Measurements from ENCODE around the gene ETV7. TPM values are rescaled to one million over a fixed set of nuclear protein-coding genes. Genes with fewer than 3 reads are reported as not detected.

The ETV7 gene
- total RNA-seq, 2 donors from 2014 or later: 0.74 to 1.8 TPM

GRCh38 chr6:36370638-36371037 is 16.8 kb downstream of the ETV7 start:
- TF ChIP-seq POLR2A (IDR thresholded peaks at IDR 0.05): no peak
- no peak for TF ChIP-seq POLR2AphosphoS5 (IDR thresholded peaks at IDR 0.05)
- no peak for TF ChIP-seq CTCF (IDR thresholded peaks at IDR 0.05)
- intact Hi-C loops (cut with DNase I): no loop called here

GRCh38 chr6:36368921-36369865 is 18.3 kb downstream of the ETV7 start:
- no peak for TF ChIP-seq POLR2A (IDR thresholded peaks at IDR 0.05)
- TF ChIP-seq POLR2AphosphoS5 (IDR thresholded peaks at IDR 0.05): no peak
- TF ChIP-seq CTCF (IDR thresholded peaks at IDR 0.05): no peak
- DNase-seq (ENCODE audit: low spot score): no peak
- 82% methylated on average over 14 of the region's 14 CpGs for WGBS
- Histone ChIP-seq H3K4me3 (no peak overlapping the region), H3K9me3 (no peaks in the 10 kb centered on the region), H3K27me3 (replicated peaks; ENCODE audit: insufficient read depth) (no peaks in the 10 kb centered on the region), H3K27ac (no peak overlapping the region), H3K36me3 (no peaks in the 10 kb centered on the region), H3K4me1 (replicated peaks) (no peaks in the 10 kb centered on the region)
- intact Hi-C loops (cut with DNase I): loop anchor here (10.0 kb wide), 1 partner anchor 344 kb away; the partner anchor contains the start of genes MAPK14 and SLC26A8

More at GRCh38 chr6:36370638-36371037, 16.8 kb downstream of the ETV7 start:
- Histone ChIP-seq H3K36me3 (no peaks in the 10 kb centered on the region), H3K4me3 (no peak overlapping the region), H3K4me1 (replicated peaks) (no peaks in the 10 kb centered on the region), H3K9me3 (no peaks in the 10 kb centered on the region), H3K27ac (no peak overlapping the region), H3K27me3 (replicated peaks; ENCODE audit: insufficient read depth) (no peaks in the 10 kb centered on the region)
- WGBS: 96% methylated on average over 2 of the region's 2 CpGs
- DNase-seq (ENCODE audit: low spot score): no peak

GRCh38 chr6:36368421-36368820 is 19.0 kb downstream of the ETV7 start:
- Histone ChIP-seq H3K36me3 (no peaks in the 10 kb centered on the region), H3K9me3 (no peaks in the 10 kb centered on the region), H3K27me3 (replicated peaks; ENCODE audit: insufficient read depth) (no peaks in the 10 kb centered on the region), H3K4me1 (replicated peaks) (no peaks in the 10 kb centered on the region), H3K27ac (no peak overlapping the region), H3K4me3 (no peak overlapping the region)
- intact Hi-C loops (cut with DNase I): loop anchor here (10.0 kb wide), 1 partner anchor 344 kb away; the partner anchor contains the start of genes MAPK14 and SLC26A8
- no peak for DNase-seq (ENCODE audit: low spot score)
- 60% methylated on average over 1 of the region's 1 CpG for whole genome bisulfite sequencing
- TF ChIP-seq CTCF (IDR thresholded peaks at IDR 0.05): no peak
- no peak for TF ChIP-seq POLR2A (IDR thresholded peaks at IDR 0.05)
- no peak for TF ChIP-seq POLR2AphosphoS5 (IDR thresholded peaks at IDR 0.05)

- H3K27ac ChIP-seq: no peak overlapping the region
- no peaks in the 10 kb centered on the region for H3K9me3 ChIP-seq
- no peak for DNase-seq (ENCODE audit: low spot score)
- WGBS: 87% methylated on average over 3 of the region's 3 CpGs
- H3K36me3 ChIP-seq: no peaks in the 10 kb centered on the region
- H3K4me3 ChIP-seq: no peak overlapping the region
- intact Hi-C loops (cut with DNase I): loop anchor here (10.0 kb wide), 1 partner anchor 343 kb away; the partner anchor contains the start of genes MAPK14 and SLC26A8
- H3K4me1 ChIP-seq (replicated peaks): no peaks in the 10 kb centered on the region
- no peaks in the 10 kb centered on the region for H3K27me3 ChIP-seq (replicated peaks; ENCODE audit: insufficient read depth)
- no peak for TF ChIP-seq POLR2AphosphoS5 (IDR thresholded peaks at IDR 0.05)
- no peak for TF ChIP-seq POLR2A (IDR thresholded peaks at IDR 0.05)
- TF ChIP-seq CTCF (IDR thresholded peaks at IDR 0.05): no peak
These were observed 19.7 kb downstream of the ETV7 start for GRCh38 chr6:36367743-36368142.

Data from prostate gland (tissue), 2 donors.